NCI-H524 treated with DMSO at 0.1 percent for 48 hours (cell line): ENCODE measurements around the gene LRRC30.
"Not testable (repeated sequence)": the region's sequence is repeated elsewhere in the genome, so short reads cannot be mapped to it uniquely, and the experiment has no call there.

Experiments used
- DNase-seq: peaks from one replicate; lab custom pipeline; 2025; lab: John Stamatoyannopoulos, UW

Gene LRRC30

DNA sequence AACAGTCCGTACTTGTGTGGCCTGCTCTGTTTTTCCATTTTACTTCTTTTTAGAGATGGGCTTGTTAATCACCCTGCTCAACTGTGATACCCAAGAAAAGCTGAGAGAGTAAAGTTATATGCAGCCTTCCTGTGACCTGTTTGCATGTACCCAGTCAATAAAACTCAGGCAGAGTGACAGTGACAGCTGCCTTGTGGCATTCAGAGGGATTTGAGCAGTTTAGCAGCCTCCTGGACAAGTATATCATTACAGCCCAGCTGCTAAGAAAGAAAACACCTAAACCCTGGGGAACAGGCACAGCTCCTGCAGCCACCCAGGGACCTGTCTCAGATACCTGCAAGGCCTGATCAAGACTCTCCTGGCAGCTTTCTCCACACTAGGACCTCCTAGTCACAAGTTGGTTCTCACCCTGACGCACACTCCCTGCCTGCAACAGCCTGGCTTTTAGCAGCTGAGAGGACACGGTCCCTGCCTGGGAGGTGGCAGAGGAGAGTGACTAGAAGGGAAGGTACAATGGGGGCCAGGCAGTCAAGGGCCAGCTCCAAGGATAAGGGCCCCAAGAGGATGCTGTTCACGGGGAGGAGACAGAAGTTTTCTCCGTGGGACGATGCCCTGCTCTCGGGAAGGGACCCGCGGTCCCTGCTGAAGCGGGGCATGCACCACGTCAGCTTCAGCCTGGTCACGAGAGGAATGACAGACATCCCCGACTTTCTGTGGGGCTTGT lies at the start of gene LRRC30:
TSS of gene LRRC30 (plus strand) at position 464 of the 724 bp plus-strand sequence. CDS start at position 514, 50 bp downstream.
- DNase-seq: peak; percentile 82

DNA sequence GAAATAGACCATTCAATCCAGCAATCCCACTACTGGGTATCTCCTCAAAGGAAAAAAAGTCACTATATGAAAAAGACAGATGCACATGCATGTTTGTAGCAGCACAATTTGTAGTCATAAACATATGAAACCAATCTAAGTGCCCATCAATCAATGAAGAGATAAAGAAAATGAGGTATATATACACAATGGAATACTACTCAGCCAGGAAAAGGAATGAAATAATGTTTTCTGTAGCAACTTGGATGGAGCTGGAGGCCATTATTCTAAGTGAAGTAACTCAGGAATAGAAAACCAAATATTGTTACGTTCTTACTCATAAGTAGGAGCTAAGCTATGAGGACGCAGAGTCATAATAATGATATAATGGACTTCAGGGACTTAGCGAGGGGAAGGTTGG lies 45.2 kb upstream of the LRRC30 start:
- DNase-seq: no peak

GRCh38 chr18:7190547-7191156 lies 40.2 kb upstream of the LRRC30 start:
- no peak for DNase-seq

DNA sequence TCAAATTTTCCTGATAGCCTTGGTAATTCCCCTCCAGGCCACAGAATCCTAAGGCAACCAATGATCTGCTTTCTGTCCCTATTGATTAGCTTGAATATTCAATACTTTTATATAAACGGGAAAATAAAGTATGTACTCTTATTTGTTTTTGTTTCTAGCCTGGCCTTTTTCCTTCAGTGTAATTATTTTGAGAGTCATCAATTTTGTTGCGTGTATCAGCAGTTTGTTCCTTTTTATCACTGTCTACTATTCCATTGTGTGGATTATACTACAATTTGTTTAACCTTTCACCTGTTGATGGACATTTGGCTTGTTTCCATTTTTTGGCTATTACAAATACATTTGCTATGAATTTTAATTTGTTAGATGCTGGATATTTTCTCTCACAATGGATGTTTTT lies 39.2 kb upstream of the LRRC30 start:
- DNase-seq: no peak

DNA sequence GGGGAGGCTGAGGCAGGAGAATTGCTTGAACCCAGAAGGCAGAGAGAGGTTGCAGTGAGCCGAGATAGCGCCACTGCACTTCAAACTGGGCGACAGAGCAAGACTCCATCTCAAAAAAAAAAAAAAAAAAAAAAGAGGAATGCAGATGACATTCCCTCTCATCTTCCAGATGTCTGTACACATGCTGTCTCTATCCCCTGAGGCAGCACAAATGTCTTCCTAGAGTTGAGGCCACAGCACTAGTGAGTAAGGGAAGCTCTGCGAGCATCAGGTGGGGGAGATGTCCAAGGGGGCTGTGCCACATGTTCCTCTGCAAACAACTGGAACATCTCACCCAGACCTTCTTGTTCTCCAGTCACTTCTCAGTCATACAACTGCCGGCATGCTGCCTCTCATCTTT lies 35.6 kb upstream of the LRRC30 start:
- no peak for DNase-seq

- no peak for DNase-seq
Measured at GRCh38 chr18:7196421-7196820, 34.5 kb upstream of the LRRC30 start.

GRCh38 chr18:7197854-7198253 lies 33.0 kb upstream of the LRRC30 start:
- DNase-seq: no peak

- DNase-seq: no peak
Measured at GRCh38 chr18:7198326-7198725, 32.6 kb upstream of the LRRC30 start.

GRCh38 chr18:7201096-7201495 lies 29.8 kb upstream of the LRRC30 start:
- DNase-seq: no peak

GRCh38 chr18:7202169-7202568 lies 28.7 kb upstream of the LRRC30 start:
- DNase-seq: peak; percentile 69

DNA sequence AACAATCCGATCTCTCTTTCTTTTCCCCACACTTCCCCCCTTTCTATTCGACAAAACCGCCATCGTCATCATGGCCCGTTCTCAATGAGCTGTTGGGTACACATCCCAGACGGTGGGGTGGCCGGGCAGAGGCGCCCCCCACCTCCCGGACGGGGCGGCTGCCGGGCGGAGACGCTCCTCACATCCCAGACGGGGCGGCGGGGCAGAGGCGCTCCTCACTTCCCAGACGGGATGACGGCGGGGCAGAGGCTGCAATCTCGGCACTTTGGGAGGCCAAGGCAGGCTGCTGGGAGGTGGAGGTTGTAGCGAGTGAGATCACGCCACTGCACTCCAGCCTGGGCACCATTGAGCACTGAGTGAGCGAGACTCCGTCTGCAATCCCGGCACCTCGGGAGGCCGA lies 27.3 kb upstream of the LRRC30 start:
- not testable (repeated sequence) for DNase-seq

DNA sequence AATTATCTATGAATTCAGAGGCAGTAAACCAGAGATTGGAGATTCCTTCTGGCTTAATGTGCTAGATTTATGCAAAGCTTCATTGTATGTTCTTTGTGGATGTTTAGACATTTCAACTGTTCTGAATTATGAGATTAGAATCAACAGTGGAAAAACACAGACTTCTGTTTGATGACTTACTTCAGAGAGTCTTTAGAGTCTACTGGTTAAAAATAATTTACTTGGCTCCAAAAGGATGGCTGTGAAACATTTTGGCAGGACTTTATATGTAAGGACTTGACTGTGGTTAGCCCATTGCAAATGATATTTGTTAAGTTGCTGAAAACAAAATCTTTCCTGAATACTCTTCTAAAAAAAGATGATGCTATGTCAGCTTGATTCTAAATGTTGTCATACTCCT lies 25.5 kb upstream of the LRRC30 start:
- DNase-seq: no peak

DNA sequence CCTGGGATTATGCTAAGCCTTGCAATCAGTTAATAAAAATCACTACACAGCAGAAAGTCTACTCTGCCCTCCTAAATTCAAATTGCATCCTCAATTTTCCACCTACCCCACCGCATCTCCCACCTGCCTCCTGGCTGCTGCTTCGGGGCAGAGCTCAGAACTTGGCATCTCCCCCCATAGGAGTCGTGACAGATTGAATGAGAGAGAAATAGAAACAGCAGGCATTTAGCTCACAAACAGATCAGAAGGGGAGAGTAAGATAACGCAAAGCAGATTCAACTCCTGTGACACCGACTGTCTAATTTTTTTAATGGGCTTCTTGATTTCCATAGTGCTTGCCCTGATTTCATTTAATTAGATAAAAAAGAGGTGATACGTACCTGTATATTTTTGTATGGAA lies 24.7 kb upstream of the LRRC30 start:
- no peak for DNase-seq

DNA sequence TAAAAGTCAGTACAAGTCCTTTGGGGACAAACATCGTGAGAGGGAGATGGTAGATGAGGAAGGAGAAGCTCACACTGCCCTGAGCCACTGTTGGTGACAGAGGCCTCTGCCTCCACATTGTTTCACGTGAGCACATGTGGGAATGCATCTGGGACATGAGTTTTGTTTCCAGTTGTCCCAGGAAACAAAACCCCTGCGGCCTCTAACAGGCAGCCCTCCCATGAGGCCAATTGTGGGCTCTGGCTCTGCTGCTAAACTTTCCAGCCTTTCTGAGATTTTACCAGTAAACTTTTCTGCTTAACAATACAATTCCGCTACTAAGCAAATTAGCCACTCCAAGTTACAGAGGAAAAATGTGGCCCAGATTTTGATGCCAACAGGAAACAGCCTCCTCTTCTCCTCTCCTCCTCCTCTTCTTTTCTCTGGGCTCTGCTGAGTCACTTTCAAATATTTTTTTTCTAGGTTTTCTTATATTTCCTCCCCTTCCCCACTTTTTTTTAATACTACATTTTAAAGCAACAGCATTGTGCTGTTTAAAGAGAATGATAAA lies 23.4 kb upstream of the LRRC30 start:
- DNase-seq: no peak

GRCh38 chr18:7221424-7222155 lies 9.3 kb upstream of the LRRC30 start:
- peak; percentile 47 for DNase-seq

- DNase-seq: no peak
Measured at GRCh38 chr18:7224198-7224597, 6.7 kb upstream of the LRRC30 start.

GRCh38 chr18:7232218-7232617 lies 1.3 kb downstream of the LRRC30 start:
- no peak for DNase-seq

DNA sequence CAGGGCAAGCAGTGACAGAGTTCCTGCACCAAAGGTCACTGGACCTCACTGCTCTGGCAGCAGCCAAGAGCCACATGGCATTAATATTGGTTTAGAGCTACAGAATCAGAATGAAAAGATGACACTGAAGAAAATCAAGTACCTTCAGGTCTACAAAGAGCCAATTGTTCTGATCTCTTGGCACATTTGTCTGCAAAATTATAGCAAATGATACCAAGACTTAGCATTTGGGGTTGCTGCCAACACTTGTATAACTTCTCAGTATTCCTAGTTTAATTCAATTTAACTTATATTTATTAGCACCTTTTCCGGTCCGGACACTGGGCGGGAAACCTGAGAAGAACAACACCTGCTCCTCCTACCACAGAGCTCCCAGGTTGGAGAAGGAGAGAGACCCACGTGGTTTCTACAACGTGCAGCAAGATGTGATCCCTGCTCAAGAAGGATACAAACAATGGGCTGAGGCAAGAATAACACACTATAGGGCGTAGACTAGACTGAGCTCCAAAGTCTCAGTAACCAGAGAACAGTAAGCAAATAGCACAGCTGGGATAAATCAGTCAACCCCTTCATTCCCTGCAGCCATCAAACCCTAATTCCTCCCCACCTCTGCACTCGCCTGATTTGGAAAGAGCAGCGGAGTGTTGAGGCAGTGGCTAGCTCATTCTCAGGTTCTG lies 2.4 kb downstream of the LRRC30 start:
- DNase-seq: no peak

- DNase-seq: no peak
Measured at GRCh38 chr18:7234091-7234490, 3.2 kb downstream of the LRRC30 start.

GRCh38 chr18:7234956-7235355 lies 4.1 kb downstream of the LRRC30 start:
- no peak for DNase-seq

DNA sequence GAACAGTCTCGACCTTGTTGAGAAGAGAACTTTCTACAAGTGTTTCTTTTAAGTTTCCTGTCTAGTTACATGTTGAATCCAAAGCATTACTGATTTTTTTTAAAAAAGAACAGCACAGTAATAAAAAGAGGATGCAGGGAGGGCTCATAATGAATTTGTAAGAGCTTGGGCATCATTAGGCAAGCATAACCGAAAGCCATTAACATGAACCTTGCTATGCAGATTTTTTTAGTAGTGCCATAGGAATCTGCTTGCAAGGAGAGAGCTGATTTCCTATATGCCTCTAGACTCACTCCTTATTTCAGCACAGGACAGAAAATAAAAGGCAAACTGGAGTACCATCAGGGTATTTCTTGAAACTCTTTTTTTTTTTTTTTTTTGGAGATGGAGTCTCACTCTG lies 5.2 kb downstream of the LRRC30 start:
- DNase-seq: no peak

DNA sequence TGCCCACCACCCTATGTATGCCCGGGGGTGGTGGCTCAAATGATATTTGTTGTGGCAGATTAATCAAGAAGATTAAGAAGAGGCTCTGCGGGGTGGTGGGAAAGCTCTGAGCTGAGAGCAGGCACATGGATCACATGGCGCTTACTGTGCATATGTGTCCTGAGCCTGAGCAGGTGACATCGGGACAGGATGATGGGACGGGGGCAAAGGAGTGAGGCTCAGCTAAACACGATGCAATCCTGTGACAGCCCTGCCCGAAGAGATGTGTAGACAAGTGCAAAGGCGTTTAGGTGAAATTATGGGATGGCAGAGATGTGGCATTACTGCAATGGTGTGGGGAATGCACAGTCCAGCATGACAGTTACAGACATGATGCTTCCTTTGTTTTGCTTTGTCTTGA lies 6.0 kb downstream of the LRRC30 start:
- DNase-seq: no peak
